HS-27A (cell line): ENCODE data around the gene HOXA3.

Experiments
- DNase-seq: peaks from one replicate; pipeline ENCODE4 v3.0.0-alpha.2; 2012; ENCODE audit warnings: low read depth, missing footprints

The HOXA3 gene

GRCh38 chr7:27088002-27088922, 64.1 kb downstream of the HOXA3 start:
- DNase-seq: no peak

GRCh38 chr7:27083646-27084045, 68.7 kb downstream of the HOXA3 start:
- no peak for DNase-seq

- no peak for DNase-seq
These were observed 70.2 kb downstream of the HOXA3 start for GRCh38 chr7:27082171-27082570.

GRCh38 chr7:27080844-27081436, 71.4 kb downstream of the HOXA3 start:
- no peak for DNase-seq

- no peak for DNase-seq
These were observed 73.0 kb downstream of the HOXA3 start for GRCh38 chr7:27079234-27079975.

- DNase-seq: no peak
These were observed 73.7 kb downstream of the HOXA3 start for GRCh38 chr7:27078616-27079233.

DNA sequence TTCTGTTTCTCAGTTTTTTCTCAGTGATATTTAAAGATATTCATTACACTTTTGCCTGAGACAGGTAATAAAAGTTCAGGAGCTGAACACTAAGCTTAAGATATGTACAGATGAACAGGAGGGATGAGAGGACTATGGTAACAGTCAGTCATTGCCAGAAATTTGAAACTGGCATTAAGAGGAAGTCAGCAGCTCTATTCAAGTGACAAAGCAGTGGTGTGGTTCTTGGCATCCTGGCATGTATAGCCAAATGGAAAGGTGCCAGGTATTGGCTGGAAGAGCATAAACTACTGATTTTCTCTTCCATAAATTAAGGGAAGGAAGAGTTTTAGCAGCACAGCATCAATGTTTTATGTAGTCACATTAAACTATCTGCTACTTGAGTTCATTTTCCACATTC, 79.3 kb downstream of the HOXA3 start:
- DNase-seq: no peak

- no peak for DNase-seq
These were observed 80.6 kb downstream of the HOXA3 start for GRCh38 chr7:27071622-27072390.

- DNase-seq: no peak
These were observed 84.1 kb downstream of the HOXA3 start for GRCh38 chr7:27068259-27068658.

DNA sequence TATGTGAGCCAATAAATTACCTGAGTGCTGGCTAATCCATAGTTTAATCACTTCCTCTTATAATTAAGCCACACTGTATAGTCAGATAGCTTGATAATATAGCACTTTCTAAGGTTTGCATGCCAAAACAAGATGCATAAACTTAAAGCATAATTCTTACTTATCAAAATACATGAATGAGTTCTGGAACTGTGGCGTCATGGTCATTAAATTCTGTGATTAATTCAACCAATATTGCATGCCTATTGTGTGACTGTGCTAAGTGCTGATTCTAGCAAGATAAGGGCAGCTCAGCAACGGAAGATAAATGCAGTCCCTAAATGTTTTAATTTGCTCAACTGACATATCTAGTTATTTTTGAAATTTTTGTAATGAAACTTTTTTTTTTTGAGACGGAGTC, 86.2 kb downstream of the HOXA3 start:
- no peak for DNase-seq

- no peak for DNase-seq
These were observed 86.7 kb downstream of the HOXA3 start for GRCh38 chr7:27065709-27066108.

- no peak for DNase-seq
These were observed 87.7 kb downstream of the HOXA3 start for GRCh38 chr7:27064661-27065060.

- no peak for DNase-seq
These were observed 88.2 kb downstream of the HOXA3 start for GRCh38 chr7:27064159-27064558.

GRCh38 chr7:27062946-27063345, 89.4 kb downstream of the HOXA3 start:
- no peak for DNase-seq
